HepG2 (cell line): Measurements from ENCODE around the gene MTMR10. TPM values are rescaled to one million over a fixed set of nuclear protein-coding genes. Genes with fewer than 3 reads are reported as not detected.

Experiments
- ATAC-seq: fragments of 200-7000 bp; cut with Tn5 transposase; 3 replicates; pipeline ENCODE4 v1.9.1; 2020; ENCODE audit warnings: mild to moderate bottlenecking, moderate library complexity
- BruUV-seq: library from RNA; stranded (reverse); fragments of 400-500 nt; replicated peaks from 2 replicates; lab custom pipeline; 2021; lab: Mats Ljungman, UMichigan
- CTCF ChIA-PET: fragments of 300-600 bp; formaldehyde crosslinking; extraction: SDS; loops from one replicate; lab custom pipeline; 2021; ENCODE audit warnings: low total read pairs, inconsistent platforms, low intra/inter-chr PET ratio; lab: Yijun Ruan, JAX
- POLR2A ChIA-PET: fragments of 350-600 bp; sonication (Branson Sonifier 250); formaldehyde crosslinking; loops from one replicate; lab custom pipeline; 2020; ENCODE audit warnings: antibody characterized with exemption, inconsistent platforms; lab: Yijun Ruan, JAX
- DNase-seq: peaks from one replicate; pipeline ENCODE4 v3.0.0-alpha.2; 2015; ENCODE audit warnings: low spot score
- FAIRE-seq: peaks from 3 replicates; lab custom pipeline; 2011; peaks lifted over from hg19 to GRCh38; lab: Jason Lieb, UNC
- H2AFZ ChIP-seq: one replicate; pipeline ENCODE4 v1.6.1; 2011; ENCODE audit warnings: low read length, inconsistent platforms
- H3K27ac ChIP-seq: fragments of 300-600 bp; 3 replicates; pipeline ENCODE4 v1.8.0; 2011; ENCODE audit warnings: mixed run types, mild to moderate bottlenecking, mixed read lengths, low read length, inconsistent platforms; ENCODE audit not compliant: insufficient read depth; ENCODE audit errors: extremely low read length
- H3K27me3 ChIP-seq, 2 experiments: fragments of 200-600 bp in 1 of 2; 2 replicates in 1 of 2; 3 replicates in 1 of 2; pipeline versions ENCODE4 v1.6.0 to v1.8.0; 2011; ENCODE audit warnings: low read length in 2 of 2, mild to moderate bottlenecking in 2 of 2, moderate library complexity in 2 of 2, inconsistent platforms in 1 of 2; ENCODE audit not compliant: insufficient read depth in 2 of 2, control insufficient read depth in 1 of 2
- H3K36me3 ChIP-seq, 2 experiments: fragments of 200-600 bp in 1 of 2; replicated peaks in 1 of 2; 2 replicates in 1 of 2; 3 replicates in 1 of 2; pipeline versions ENCODE4 v1.5.1 to v1.8.0; 2011; ENCODE audit warnings: low read length in 2 of 2, inconsistent platforms in 1 of 2; ENCODE audit not compliant: insufficient read depth in 2 of 2, control insufficient read depth in 1 of 2
- H3K4me1 ChIP-seq: 2 replicates; pipeline ENCODE4 v1.5.1; 2012; ENCODE audit warnings: low read length, inconsistent platforms; ENCODE audit not compliant: insufficient read depth
- H3K4me2 ChIP-seq: 2 replicates; pipeline ENCODE4 v1.6.0; 2011; ENCODE audit warnings: low read depth, low read length, inconsistent platforms
- H3K4me3 ChIP-seq, 3 experiments: fragments of 200-600 bp in 1 of 3; sonication (generic), shearing (Covaris generic) in 1 of 3; replicated peaks in 1 of 3; 2 replicates each; pipeline ENCODE4 v1.5.1; 2011 to 2016; ENCODE audit warnings: low read length in 3 of 3, inconsistent platforms in 2 of 3, low read depth in 2 of 3, mild to moderate bottlenecking in 2 of 3, control low read depth in 1 of 3, mixed read lengths in 1 of 3; ENCODE audit not compliant: insufficient read depth in 1 of 3
- H3K79me2 ChIP-seq: one replicate; pipeline ENCODE4 v1.6.1; 2011; ENCODE audit warnings: low read length, inconsistent platforms; ENCODE audit not compliant: insufficient read depth
- H3K9ac ChIP-seq: 2 replicates; pipeline ENCODE4 v1.6.0; 2011; ENCODE audit warnings: mild to moderate bottlenecking, low read depth, low read length, inconsistent platforms; ENCODE audit not compliant: insufficient read depth
- H3K9me3 ChIP-seq: 2 replicates; pipeline ENCODE4 v1.5.1; 2012; ENCODE audit warnings: mild to moderate bottlenecking, low read length
- H4K20me1 ChIP-seq: 2 replicates; pipeline ENCODE4 v1.6.0; 2011; ENCODE audit warnings: inconsistent platforms, mild to moderate bottlenecking, low read length, moderate library complexity; ENCODE audit not compliant: insufficient read depth
- DMTF1 ChIP-seq: sonication (generic); formaldehyde crosslinking; IDR thresholded peaks from 2 replicates; pipeline ENCODE4 v1.4.0; 2020; ENCODE audit warnings: mild to moderate bottlenecking, missing genetic modification reagents
- POLR2AphosphoS2 ChIP-seq: IDR thresholded peaks from 2 replicates; pipeline ENCODE4 v1.6.1; 2011; ENCODE audit warnings: low read depth, low read length, improper control_type of control experiment
- SOX13 ChIP-seq, 3 experiments: fragments of 450-650 bp in 1 of 3; sonication (generic) in 1 of 3; formaldehyde crosslinking in 1 of 3; IDR thresholded peaks in 2 of 3; conservative IDR thresholded peaks in 1 of 3; 2 replicates each; pipeline versions ENCODE4 v1.5.0 to v1.6.1; 2016 to 2020; ENCODE audit warnings: antibody characterized with exemption in 1 of 3, mild to moderate bottlenecking in 1 of 3, missing compliant biosample characterization in 1 of 3, missing genetic modification reagents in 1 of 3, moderate library complexity in 1 of 3
- TARDBP ChIP-seq: sonication (generic); formaldehyde crosslinking; IDR thresholded peaks from 2 replicates; pipeline ENCODE4 v1.8.0; 2022; ENCODE audit warnings: mild to moderate bottlenecking, missing genetic modification reagents
- ZNF616 ChIP-seq: sonication (generic); formaldehyde crosslinking; IDR thresholded peaks from 2 replicates; pipeline ENCODE4 v1.5.0; 2020; ENCODE audit warnings: low read depth, mild to moderate bottlenecking, missing genetic modification reagents
- ZNF740 ChIP-seq: sonication (generic); formaldehyde crosslinking; IDR thresholded peaks from 2 replicates; pipeline ENCODE4 v1.4.0; 2020; ENCODE audit warnings: missing genetic modification reagents
- ZNF891 ChIP-seq: sonication (generic); formaldehyde crosslinking; IDR thresholded peaks from 2 replicates; pipeline ENCODE4 v1.5.0; 2020; ENCODE audit warnings: mild to moderate bottlenecking, missing genetic modification reagents
- WGBS: methylation state at CpG from one replicate; pipeline ENCODE4 v1.1.6; 2017; ENCODE audit warnings: low lambda C conversion rate; 5-methylcytosine and 5-hydroxymethylcytosine counted together
- in situ Hi-C: cut with HindIII; loops from 2 replicates; pipeline ENCODE4 v1.10.0; 2017; ENCODE audit warnings: low pct_unique_long_range_greater_than_20kb; ENCODE audit not compliant: extremely low pct_ligation_motif_present
- intact Hi-C: fragments of 100-400 bp; cut with micrococcal nuclease; formaldehyde crosslinking; loops from one replicate; pipeline ENCODE4 v1.10.0; 2022; ENCODE audit not compliant: unreplicated experiment
- polyA plus RNA-seq, 8 experiments: library from polyadenylated mRNA; depleted of rRNA in 3 of 8; stranded (reverse) in 7 of 8; unstranded in 1 of 8; fragments of >200 nt; fragmentation: Illumina TruSeq in 4 of 8; extraction: Trizol in 4 of 8; gene quantifications; 2 replicates each; pipeline versions ENCODE4 v1.2.1 to v1.2.3, GENCODE V29; 2011 to 2016; ENCODE audit warnings: low read depth in 4 of 8, missing spikeins in 1 of 8, mixed read lengths in 1 of 8; ENCODE audit not compliant: insufficient read depth in 1 of 8
- total RNA-seq, 5 experiments: library from RNA; depleted of rRNA; stranded (reverse); fragments of >200 nt; fragmentation: Illumina TruSeq; extraction: Trizol; gene quantifications; 2 replicates each; pipeline ENCODE4 v1.2.3, GENCODE V29; 2016; ENCODE audit warnings: low read depth in 1 of 5

The MTMR10 gene
- total and polyA plus RNA-seq, 2 of the 13 experiments (the other 11 are each of a cell fraction or from before 2014, with no cell fraction given) = 10.2 to 17.4 TPM

- 88% methylated on average over 5 of the region's 5 CpGs for WGBS
- Histone ChIP-seq H3K9ac (no peak overlapping the region), H3K4me2 (no peak overlapping the region), H3K4me1 (peaks cover 28% of the 10 kb centered on the region), H3K9me3 (no peaks in the 10 kb centered on the region), H3K27ac (no peak overlapping the region), H3K36me3 (no peaks in the 10 kb centered on the region), H3K79me2 (no peaks in the 10 kb centered on the region), H4K20me1 (no peaks in the 10 kb centered on the region), H3K27me3 (no peaks in the 10 kb centered on the region), H3K4me3 (no peak overlapping the region), H2AFZ (no peak overlapping the region)
- in situ Hi-C loops (no loop called here), intact Hi-C loops (no loop called here)
- ChIA-PET POLR2A (no interaction called here), CTCF (no interaction called here)
- TF ChIP-seq TARDBP (CRISPR knock-in tag) = no peak
- TF ChIP-seq POLR2AphosphoS2 = no peak
- no peak for TF ChIP-seq ZNF616 (CRISPR knock-in tag)
- TF ChIP-seq SOX13 (IDR thresholded peaks at IDR 0.05) = no peak
- no peak for TF ChIP-seq SOX13 (CRISPR knock-in tag; conservative IDR thresholded peaks at IDR 0.05 in 1 of 2, IDR thresholded peaks at IDR 0.05 in 1 of 2)
- TF ChIP-seq ZNF891 (CRISPR knock-in tag) = no peak
- no peak for TF ChIP-seq ZNF740 (CRISPR knock-in tag)
- FAIRE-seq (no peak), DNase-seq (no peak), ATAC-seq (no peak)
- no TSS peak for BruUV-seq
Observed at GRCh38 chr15:31021067-31021665, 29.7 kb upstream of the MTMR10 start.

GRCh38 chr15:31020542-31020941, 29.1 kb upstream of the MTMR10 start:
- H3K4me2 ChIP-seq = no peak overlapping the region
- POLR2A ChIA-PET = no interaction called here
- 58% methylated on average over 5 of the region's 5 CpGs for WGBS
- peaks cover 25% of the 10 kb centered on the region for H3K4me1 ChIP-seq
- ATAC-seq = no peak
- in situ Hi-C loops (no loop called here), intact Hi-C loops (no loop called here)
- no peaks in the 10 kb centered on the region for H3K9me3 ChIP-seq
- no peaks in the 10 kb centered on the region for H4K20me1 ChIP-seq
- no peak for TF ChIP-seq DMTF1 (CRISPR knock-in tag)
- DNase-seq = no peak
- no peak overlapping the region for H3K4me3 ChIP-seq
- H3K9ac ChIP-seq = no peak overlapping the region
- H3K36me3 ChIP-seq = no peaks in the 10 kb centered on the region
- CTCF ChIA-PET = no interaction called here
- FAIRE-seq = no peak
- H2AFZ ChIP-seq = no peak overlapping the region
- H3K27me3 ChIP-seq = no peaks in the 10 kb centered on the region
- no peaks in the 10 kb centered on the region for H3K79me2 ChIP-seq
- H3K27ac ChIP-seq = no peak overlapping the region
- no TSS peak for BruUV-seq
